Stimulated activated CD4-positive, alpha-beta T cell treated with anti-CD3 and anti-CD28 coated beads, Interleukin-4, amount 100 ng/mL, for 24 hours (primary cell): Measurements from ENCODE around the gene SH3GLB2.
"Not testable (repeated sequence)": the region's sequence is repeated elsewhere in the genome, so short reads cannot be mapped to it uniquely, and the experiment has no call there.

Source experiments
- DNase-seq: peaks from one replicate; pipeline ENCODE4 v3.0.0-alpha.2; 2020

SH3GLB2 gene

DNA sequence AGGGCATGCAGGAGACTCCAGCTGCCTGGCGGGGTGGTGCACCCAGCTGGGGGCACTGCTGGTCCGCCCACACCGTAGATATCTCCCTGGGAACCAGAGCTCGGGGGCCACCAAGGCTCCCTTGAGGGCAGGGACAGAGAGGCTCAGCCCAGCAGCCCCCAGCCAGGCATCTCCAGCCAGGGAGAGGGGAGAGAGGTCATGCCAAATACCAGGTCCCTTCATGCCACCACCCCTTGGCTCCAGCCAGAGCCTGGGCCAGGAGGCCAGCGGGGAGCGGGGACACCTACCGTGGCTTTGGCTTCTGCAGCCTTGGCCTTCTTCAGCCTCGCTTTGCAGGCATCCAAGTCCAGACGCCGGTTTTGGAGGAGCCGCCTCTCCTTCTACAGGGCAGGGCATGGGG, 14.0 kb downstream of the SH3GLB2 start:
- no peak for DNase-seq

- DNase-seq = no peak
Observed at GRCh38 chr9:129013674-129014073, 14.5 kb downstream of the SH3GLB2 start.

DNA sequence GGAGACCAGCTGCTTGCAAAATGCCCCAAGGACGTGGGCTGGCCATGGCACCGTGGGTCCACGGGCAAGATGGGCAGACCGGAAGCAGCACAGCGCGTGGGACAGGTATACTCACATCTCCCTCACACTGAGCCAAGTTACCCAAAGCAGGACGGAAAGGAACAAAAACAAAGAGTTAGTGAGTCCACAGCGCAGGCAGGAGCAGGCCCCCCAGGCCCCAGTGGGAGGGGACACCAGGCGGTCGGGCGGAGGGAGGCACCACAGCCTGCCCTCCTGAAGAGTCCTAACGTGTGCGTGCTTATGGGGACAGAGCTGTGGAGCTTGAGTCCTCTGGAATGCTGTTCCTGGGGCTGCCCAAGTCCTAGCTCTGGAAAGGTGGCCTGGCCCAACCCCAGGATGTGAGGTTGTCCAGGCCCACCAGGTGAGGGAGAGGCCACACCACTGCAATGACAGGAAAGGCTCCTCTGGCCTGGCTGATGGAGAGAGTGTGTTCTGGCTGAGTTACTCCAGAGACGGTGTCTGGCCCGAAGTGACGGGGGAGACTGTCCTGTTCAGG, 15.2 kb downstream of the SH3GLB2 start:
- DNase-seq = no peak

DNA sequence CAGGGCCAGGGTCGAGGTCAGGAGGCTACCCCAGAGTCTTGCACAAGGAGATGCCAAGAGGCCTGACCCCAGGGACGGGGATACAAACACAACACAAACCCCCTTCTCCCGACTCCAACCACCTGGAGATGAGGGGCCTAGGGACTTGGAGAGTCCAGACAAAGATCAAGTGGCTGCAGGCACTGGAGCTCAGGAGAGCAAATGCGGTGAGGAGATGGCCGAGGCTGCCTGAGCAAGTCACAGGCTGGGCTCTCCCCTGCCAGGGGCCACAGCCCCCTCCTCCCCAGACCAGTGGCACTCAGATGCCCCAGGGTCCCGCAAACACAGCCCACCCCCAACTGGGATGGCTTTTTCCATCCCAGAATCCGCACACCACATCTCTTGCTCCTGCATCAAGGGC, 15.8 kb downstream of the SH3GLB2 start:
- no peak for DNase-seq

DNA sequence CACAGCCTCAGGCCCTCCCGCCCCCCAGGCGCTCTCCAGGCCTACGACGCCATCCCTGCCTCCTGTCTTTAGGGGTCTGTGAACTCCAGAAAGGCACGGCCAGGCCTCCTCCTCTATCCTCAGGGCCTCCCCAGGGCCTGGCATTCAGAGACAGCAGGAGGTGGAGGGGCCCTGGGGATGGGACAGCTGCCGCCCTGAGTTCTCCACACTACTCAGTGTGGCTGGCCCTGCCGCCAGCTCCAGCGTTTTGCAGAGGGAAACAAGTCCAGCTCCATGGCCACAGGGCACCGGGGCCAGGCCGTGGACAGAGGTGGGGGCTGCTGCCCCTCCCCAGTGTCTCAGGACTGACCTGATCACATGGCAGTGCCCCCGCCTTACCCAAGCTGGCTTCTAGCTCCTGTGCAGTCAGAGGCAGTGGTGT, 16.4 kb downstream of the SH3GLB2 start:
- DNase-seq = no peak

DNA sequence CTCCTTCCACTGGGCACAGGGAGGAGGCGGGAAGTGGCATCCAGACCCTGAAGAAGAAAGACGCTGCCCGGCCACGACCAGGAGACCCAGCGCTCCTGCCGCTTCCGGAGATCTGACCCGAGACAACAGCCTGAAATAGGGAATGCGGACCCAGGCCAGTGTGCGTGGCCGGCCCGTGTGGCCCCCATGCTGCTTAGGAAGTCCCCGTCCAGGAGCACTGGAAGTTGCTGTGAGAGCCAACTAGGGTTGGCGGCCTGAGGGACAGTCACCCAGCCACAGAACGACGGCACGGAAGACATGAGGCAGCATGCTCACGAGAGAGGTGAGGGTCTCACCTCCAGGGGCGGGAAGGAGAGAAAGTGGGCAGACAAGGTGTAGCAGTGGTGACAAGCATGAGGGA, 17.0 kb downstream of the SH3GLB2 start:
- DNase-seq = no peak

DNA sequence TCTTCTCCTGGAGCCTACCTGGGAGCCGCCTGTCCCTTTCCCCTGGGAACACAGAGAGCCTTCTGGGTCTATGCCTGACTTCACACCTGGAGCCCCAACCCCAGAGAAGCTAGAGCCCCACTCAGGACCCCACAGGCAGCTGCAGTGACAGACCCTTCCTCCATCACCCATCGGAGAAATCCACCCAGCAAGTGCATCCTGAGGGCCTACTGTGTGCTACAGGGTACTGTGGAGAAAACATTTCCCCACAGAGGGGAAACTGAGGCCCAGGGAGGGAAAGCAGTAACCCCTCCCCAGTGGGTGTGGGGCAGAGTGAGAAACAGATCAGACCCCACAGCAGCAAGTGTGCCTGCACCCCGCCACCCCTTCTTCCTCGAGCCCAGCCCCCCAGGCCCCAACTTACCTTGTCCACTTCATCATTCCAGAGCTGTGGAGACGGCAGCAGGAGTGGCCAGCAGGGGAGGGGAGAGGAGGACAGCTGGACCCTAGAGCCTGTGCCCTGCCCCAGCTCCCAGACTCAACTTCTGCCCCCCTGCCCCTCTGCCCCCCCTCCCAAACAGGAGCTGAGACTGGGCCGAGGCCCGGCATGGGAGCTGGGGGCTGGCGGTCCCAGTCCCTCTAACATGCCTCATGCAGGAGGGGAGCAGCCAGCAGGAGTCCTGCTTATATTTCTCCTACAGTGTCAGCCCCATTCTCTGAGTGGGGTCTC, 17.7 kb downstream of the SH3GLB2 start:
- DNase-seq = no peak

DNA sequence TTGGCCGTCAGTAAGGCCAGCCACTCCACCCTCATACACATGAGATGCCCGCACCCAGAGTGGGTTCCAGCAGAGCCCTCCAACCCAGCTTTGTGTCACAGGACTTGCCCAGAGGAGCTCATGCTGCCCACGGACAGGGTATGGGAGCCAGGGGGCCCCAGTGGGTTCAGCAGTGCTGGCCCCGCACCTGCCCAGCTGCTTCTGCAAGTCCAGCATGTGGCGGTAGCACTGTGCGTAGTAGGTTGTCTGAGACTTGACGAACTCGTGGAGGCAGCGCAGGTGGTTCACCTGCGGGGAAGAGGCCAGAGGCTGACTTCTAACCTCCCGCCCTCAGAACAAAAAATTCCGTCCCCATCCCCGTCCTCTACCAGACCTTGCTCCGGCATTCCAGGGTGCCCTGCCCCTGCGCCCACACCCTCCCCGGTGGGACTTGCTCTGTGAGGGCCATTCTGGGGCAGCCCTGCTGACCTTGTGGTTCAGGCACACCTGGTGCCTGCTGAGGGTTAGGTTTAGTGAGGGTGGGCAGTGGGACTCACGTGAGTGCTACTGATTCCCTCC, 18.5 kb downstream of the SH3GLB2 start:
- no peak for DNase-seq

DNA sequence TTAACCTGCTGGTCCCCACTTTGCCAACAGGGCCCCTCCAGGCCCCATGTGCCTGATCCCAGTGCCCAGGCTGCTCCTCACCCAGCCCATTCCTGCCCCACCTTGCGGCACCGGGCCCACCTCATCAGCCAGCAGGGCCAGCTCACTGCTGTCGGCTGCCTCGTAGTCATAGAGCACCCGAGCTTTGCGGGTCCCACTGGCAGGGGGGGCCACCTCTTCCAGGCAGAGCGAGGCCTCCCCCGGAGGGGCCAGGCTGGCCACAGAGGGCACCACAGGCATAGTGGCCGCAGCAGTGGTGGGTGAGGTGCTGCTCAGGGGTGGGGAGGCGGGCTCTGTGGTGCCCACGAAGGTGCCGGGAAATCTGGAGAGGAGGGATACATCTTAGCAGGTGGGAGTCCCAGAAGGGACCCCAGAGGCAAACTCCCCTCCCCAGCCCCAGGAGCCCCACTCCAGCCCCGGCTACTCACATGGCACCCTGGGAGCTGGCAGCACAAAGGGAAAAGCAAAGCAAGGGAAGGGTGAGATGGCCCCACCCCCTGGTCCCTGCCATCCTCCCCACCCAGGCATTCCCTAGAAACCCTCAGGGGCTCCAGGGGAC, 19.0 kb downstream of the SH3GLB2 start:
- no peak for DNase-seq

DNA sequence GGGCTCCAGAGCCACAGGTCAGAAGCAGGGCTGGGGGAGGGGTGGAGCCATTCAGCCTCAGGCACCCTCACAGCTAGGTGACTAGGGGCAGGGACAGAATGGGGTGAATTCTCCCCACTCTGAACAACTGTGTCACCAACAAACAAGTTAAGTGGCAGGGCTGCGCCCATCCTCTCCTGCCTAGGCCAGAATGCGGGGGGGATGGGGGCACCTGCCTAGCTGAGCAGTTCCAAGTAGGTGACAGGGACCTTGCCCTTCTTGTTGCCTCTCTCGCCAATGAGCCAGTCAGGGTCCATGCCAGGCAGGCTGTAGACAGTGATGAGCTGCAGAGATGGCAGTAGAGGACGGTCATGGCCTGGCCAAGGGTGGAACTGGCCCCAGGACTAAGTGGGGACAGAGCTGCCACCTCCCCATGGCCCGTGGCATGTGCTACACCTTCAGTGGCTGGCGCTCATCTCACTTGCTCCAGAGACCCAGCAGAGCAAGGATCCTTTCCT, 19.6 kb downstream of the SH3GLB2 start:
- no peak for DNase-seq

GRCh38 chr9:129007766-129008468, 20.2 kb downstream of the SH3GLB2 start:
- DNase-seq = no peak

DNA sequence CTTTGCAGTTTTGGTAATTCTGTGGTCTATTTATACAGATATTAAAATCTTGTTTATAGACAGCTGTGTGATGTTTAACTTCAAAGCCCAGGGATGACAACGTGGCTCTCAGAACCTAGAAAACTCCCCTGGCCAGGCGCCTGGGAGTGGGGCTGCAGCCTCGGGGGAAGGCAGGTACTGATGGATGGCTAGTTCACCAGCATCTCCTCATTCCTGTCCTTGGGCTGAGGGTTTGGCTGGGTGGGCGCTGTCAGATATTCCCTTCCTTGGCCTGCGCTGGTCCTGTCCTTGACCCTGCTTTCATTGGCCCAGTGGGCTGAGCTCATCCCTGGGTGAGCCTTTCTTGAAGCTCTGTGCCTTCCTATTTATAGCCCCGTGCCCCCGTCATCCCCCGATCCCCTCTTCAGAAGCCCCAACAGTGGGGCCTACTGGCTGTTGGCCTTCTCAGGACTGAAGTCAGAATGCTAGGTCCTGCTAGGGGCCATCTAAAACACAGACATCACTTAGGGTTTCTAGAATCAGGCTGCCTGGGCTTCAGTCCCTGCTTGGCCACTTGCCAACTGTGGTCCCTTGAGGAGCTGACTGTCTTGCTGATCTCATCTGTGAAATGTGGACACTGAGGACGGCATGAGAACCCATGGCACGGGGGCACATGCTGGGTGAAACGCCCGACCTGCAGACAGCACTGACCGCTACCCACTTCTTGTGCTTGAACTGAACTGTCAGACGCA, 20.9 kb downstream of the SH3GLB2 start:
- no peak for DNase-seq

DNA sequence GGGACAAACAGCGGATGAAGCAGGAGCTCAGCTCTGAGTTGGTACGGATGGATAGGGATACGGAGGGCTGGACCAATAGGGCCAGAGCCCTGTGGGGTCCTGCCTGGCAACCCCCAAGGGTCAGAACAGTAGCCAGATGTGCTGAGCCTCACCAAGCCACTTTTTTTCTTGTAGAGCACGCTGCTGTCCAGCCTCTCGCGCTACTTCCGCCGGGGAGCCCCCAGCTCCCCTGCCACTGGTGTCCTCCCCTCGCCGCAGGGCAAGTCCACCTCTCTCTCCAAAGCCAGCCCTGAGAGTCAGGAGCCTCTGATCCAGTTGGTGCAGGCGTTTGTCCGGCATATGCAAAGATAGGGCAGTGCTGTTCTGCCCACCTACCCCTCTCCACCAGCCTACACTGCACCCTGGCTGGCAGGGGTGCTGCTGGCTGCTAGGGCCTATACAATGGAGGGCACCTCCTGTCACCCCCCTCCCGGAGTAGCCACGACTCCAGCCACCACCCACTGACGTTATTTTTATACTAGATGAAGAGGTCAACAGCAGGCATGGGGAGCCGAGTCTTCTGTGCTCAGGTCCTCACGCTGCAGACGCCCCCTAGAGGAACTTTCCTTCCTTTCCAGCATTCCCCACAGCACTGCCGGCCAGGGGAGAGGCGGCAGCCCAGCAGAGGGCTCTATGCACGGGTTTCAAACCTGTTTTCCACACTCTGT, 21.6 kb downstream of the SH3GLB2 start:
- DNase-seq = peak; percentile 55

- DNase-seq = no peak
Observed at GRCh38 chr9:129005336-129005997, 22.7 kb downstream of the SH3GLB2 start.

- not testable (repeated sequence) for DNase-seq
Observed at GRCh38 chr9:129004173-129004572, 24.0 kb downstream of the SH3GLB2 start.

GRCh38 chr9:129002992-129003391, 25.1 kb downstream of the SH3GLB2 start:
- DNase-seq = no peak

- DNase-seq = no peak
Observed at GRCh38 chr9:129001504-129002325, 26.4 kb downstream of the SH3GLB2 start.

- no peak for DNase-seq
Observed at GRCh38 chr9:128999581-129000206, 28.4 kb downstream of the SH3GLB2 start.

DNA sequence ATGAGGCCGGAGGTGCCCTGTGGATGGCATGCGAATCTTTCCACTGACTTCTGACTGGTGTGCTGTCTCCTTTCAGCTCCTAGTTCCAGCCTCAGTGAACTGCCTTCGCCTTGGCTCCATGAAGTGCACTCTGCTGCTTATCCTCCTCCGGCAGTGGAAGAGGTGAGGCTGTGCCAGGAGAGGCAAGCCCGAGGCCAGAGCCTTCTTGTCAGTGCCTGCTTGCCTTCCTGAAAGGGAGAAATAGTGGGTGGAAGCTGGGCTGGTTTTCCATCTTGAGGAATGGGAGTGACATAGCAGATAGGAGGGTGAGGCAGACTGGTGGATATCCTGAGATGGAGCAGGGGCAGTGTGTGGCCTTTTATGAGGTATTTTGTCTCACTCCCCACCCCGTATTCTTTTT, 29.7 kb downstream of the SH3GLB2 start:
- DNase-seq = no peak

- DNase-seq = no peak
Observed at GRCh38 chr9:128995791-128996190, 32.3 kb downstream of the SH3GLB2 start.
